ENCODE results near the gene SCNN1A. TPM values are rescaled to one million over a fixed set of nuclear protein-coding genes. Genes with fewer than 3 reads are reported as not detected.

Gene SCNN1A
- total and polyA plus RNA-seq, 2 of the 13 experiments (the other 11 are each of a cell fraction or from before 2014, with no cell fraction given) = 1.5 to 14.6 TPM

- TF ChIP-seq ZC3H13 (CRISPR knock-in tag; IDR thresholded peaks at IDR 0.05) (peak; percentile 75), SMAD1 (CRISPR knock-in tag; IDR thresholded peaks at IDR 0.05; ENCODE audit: borderline replicate concordance, low read depth) (no peak), ATF1 (CRISPR knock-in tag; IDR thresholded peaks at IDR 0.05) (no peak), PRPF4 (IDR thresholded peaks at IDR 0.05; ENCODE audit: low read depth, low read length, poor library complexity, severe bottlenecking) (no peak), SATB2 (CRISPR knock-in tag; IDR thresholded peaks at IDR 0.05) (no peak), ZNF615 (CRISPR knock-in tag; IDR thresholded peaks at IDR 0.05; ENCODE audit: borderline replicate concordance) (peak; percentile 81; the same call in 1 of the 2 replicates), AFF4 (CRISPR knock-in tag; IDR thresholded peaks at IDR 0.05) (peak; percentile 61; the same call in 1 of the 2 replicates), IKZF5 (CRISPR knock-in tag; IDR thresholded peaks at IDR 0.05) (peak; percentile 94), ZNF724P (CRISPR knock-in tag; IDR thresholded peaks at IDR 0.05; ENCODE audit: borderline replicate concordance) (peak; percentile 66; the same call in 1 of the 2 replicates), REST (IDR thresholded peaks at IDR 0.05; ENCODE audit: borderline replicate concordance in 1 of 2, low read depth in 1 of 2, low read length in 2 of 2) (no peak), ISX (CRISPR knock-in tag; conservative IDR thresholded peaks at IDR 0.05) (no peak), ZNF441 (CRISPR knock-in tag; IDR thresholded peaks at IDR 0.05; ENCODE audit: borderline replicate concordance) (no peak; the same call in 1 of the 2 replicates), ZNF614 (CRISPR knock-in tag; IDR thresholded peaks at IDR 0.05; ENCODE audit: borderline replicate concordance) (peak; percentile 81; the same call in 1 of the 2 replicates), ZNF501 (CRISPR knock-in tag; IDR thresholded peaks at IDR 0.05) (peak; percentile 95), POGZ (CRISPR knock-in tag; IDR thresholded peaks at IDR 0.05) (peak; percentile 68), DZIP1 (CRISPR knock-in tag; IDR thresholded peaks at IDR 0.05) (no peak)
Measured at GRCh38 chr12:6383572-6384498, 8.5 kb upstream of the SCNN1A start, which contains the start of gene LTBR (continued).

Measured in HepG2 (cell line).